ENCODE data around the gene MYH10.

Gene MYH10

GRCh38 chr17:8487743-8488142 lies 142.8 kb downstream of the MYH10 start:
- no peak overlapping the region for H3K27ac ChIP-seq
- no peak for TF ChIP-seq CTCF (conservative IDR thresholded peaks at IDR 0.05)

GRCh38 chr17:8487130-8487645 lies 143.3 kb downstream of the MYH10 start:
- H3K27ac ChIP-seq, result no peak overlapping the region
- TF ChIP-seq CTCF (conservative IDR thresholded peaks at IDR 0.05), result no peak

GRCh38 chr17:8485491-8485890 lies 145.0 kb downstream of the MYH10 start:
- TF ChIP-seq CTCF (conservative IDR thresholded peaks at IDR 0.05), result no peak

GRCh38 chr17:8484465-8484864 lies 146.1 kb downstream of the MYH10 start:
- TF ChIP-seq CTCF (conservative IDR thresholded peaks at IDR 0.05), result no peak
- H3K27ac ChIP-seq, result no peak overlapping the region

More at GRCh38 chr17:8485491-8485890, 145.0 kb downstream of the MYH10 start:
- H3K27ac ChIP-seq, result no peak overlapping the region

- no peak overlapping the region for H3K27ac ChIP-seq
- TF ChIP-seq CTCF (conservative IDR thresholded peaks at IDR 0.05), result no peak
Measured at GRCh38 chr17:8482546-8482945, 148.0 kb downstream of the MYH10 start.

GRCh38 chr17:8481703-8482102 lies 148.8 kb downstream of the MYH10 start:
- H3K27ac ChIP-seq, result no peak overlapping the region
- TF ChIP-seq CTCF (conservative IDR thresholded peaks at IDR 0.05), result no peak

- TF ChIP-seq CTCF (conservative IDR thresholded peaks at IDR 0.05), result no peak
- H3K27ac ChIP-seq, result no peak overlapping the region
Measured at GRCh38 chr17:8481089-8481488, 149.4 kb downstream of the MYH10 start.
